Stimulated activated CD8-positive, alpha-beta memory T cell treated with anti-CD3 and anti-CD28 coated beads, Interleukin-2, amount 100 ng/mL, for 1 hour (primary cell): ENCODE results near the gene KCNIP4.

ENCODE experiments used
- DNase-seq, 2 donors: peaks; one replicate each; pipeline ENCODE4 v3.0.0-alpha.2; 2020; ENCODE audit warnings: low read depth in 2 of 2

Gene KCNIP4

GRCh38 chr4:21763855-21764254 is 184.7 kb downstream of the KCNIP4 start:
- no peak for DNase-seq

DNA sequence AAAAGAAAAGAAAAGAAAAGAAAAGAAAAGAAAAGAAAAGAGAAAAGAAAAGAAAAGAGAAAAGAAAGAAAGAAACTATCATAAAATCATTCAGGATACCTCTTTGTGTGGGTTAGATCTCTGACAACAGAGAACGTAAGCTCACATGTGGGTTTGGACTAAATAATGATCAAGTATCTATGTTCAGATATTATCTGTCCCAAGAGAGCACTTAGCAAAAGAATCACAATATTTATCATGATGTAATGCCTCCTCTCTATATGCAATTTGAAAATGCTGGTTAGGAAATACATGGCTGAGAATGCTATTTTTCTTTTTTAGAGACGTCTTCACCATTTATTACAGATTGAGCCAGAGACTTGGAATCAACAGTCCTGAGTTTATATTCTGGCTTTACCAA is 191.3 kb downstream of the KCNIP4 start:
- DNase-seq = no peak

DNA sequence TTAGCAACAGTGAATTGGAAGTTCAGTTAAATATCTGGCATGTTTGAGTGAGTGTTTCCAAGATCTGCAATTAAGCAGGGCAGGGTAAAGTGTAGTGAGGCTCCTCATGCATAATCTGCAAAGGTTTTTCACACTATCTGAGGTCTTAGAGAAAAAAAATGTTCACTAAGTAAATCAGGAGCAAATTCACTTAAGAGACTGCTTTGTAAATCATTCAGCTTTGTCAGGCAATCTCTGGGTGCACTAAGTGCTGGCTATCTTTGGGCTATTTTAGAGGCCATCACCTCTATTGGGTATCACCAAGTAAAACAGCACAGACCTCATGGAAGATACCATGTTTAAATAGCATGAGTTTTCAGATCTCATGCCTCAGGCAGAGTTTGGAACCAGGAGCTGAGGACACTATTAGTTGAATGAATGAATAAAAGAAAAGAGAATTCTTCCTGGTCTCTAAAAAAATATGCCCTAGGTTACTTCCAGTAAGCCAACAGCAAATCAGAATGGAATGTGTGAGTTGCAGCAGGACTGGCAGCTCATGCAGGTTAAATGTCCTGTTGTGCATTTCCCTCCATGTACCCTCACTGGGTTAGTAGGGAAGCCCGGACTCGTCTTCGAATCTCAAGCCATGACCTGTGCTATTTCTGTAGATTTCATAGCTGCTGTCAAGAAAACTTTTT is 195.3 kb downstream of the KCNIP4 start:
- DNase-seq = no peak

GRCh38 chr4:21752616-21753015 is 196.0 kb downstream of the KCNIP4 start:
- DNase-seq = no peak

DNA sequence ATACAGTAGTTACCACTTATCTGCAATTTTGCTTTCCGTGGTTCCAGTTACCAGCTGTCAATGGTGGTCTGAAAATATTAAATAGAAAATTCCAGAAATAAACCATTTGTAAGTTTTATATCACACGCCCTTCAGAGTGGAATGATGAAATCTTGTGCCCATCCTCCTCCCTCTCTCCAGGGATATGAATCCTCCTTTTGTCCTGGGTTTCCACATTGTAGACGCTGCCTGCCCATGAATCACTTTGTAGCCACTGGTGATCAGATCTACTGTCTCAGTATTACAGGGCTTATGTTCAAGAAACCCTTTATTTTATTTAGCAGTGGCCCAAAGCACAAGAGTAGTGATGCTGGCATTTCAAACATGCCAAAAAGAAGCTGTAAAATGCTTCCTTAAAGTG is 198.6 kb downstream of the KCNIP4 start:
- DNase-seq = no peak

- DNase-seq = no peak
Observed at GRCh38 chr4:21749412-21749811, 199.2 kb downstream of the KCNIP4 start.

GRCh38 chr4:21744046-21744445 is 204.5 kb downstream of the KCNIP4 start:
- DNase-seq = no peak

DNA sequence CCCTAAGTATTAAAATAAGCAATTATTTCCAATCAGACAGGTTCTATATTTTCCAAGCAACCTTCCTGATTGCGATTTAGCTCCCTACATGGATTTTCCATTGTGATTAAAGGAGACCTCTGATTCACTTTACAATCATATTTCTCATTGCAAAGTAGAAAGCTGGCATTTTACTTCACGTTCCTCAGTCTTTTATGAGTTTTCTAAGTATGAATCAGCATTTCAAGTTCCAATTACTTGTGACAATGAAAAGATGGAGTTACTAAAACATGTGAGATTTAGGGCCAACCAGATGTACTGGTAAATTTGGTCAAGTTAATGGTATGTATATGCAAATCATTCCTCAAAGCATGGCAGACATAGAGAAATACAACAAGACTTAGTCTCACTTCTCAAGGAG is 206.2 kb downstream of the KCNIP4 start:
- no peak for DNase-seq

DNA sequence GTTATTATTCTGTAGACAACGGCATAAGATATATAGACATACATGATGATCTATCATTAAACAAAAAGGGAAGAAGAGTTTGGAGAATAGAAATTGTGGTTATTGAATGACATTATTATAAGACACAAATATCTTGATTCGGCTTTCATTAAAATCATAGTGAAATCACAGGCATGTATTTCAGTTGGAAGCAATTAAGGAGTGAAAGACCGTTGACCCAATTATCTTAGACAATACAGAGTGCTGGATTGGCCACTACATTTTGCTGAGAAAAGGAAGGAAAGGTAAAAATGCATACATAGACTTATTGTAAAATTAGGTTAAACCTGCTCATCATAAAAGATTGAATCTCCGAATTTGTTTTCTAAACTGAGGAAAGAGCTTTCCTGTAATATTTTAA is 209.8 kb downstream of the KCNIP4 start:
- no peak for DNase-seq

GRCh38 chr4:21735866-21736265 is 212.7 kb downstream of the KCNIP4 start:
- DNase-seq = no peak

DNA sequence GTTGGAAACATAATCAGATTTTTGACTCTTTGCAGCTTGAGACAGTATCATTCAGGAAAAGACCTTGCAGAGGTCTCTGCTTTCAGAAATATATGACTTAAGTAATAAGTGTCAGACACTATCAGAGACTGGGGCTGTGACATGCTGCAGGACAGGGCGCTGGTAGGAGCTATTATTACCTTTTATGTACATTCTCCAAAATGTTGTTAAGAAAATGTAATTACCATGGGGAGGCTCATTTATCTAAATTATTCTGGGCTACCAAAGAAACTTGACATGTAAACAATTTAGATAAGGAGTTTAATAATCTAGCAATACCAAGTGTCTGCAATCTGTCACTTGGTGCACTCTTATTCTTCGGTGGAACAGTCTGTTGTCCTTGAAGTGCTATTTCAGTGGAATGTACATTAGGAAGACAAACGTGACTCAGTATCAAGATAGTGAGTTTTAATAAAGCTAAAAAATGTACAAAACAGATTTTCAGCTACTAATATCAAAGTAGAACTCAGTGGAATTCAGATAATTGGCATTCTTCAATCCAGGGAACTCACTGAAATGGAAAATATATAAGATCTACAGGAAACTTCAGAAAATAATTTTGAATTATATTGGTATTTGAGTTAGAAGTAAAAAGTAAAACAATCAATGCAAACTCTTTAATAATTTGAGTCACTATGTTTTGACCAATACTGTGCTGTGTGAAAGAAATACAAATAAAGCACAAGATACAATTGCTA is 214.5 kb downstream of the KCNIP4 start:
- DNase-seq = no peak

DNA sequence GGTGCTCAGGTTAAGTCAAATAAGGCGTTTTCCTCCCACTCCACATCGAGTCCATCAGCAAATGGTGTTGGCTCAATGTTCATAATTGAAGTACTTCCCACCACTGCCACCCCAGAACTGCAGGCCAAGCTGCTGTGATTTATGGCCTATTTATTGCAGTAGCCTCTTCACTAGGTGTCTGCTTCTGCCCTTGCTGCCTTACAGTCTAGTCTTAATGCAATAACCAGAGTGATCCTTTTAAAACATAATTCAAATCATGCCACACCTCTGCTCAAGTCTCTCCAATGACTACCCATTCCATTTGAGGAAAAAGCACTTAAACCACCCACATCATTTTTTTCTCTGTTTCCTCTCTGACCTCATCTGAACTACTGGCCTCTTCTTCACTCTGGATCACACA is 220.3 kb downstream of the KCNIP4 start:
- DNase-seq = no peak

DNA sequence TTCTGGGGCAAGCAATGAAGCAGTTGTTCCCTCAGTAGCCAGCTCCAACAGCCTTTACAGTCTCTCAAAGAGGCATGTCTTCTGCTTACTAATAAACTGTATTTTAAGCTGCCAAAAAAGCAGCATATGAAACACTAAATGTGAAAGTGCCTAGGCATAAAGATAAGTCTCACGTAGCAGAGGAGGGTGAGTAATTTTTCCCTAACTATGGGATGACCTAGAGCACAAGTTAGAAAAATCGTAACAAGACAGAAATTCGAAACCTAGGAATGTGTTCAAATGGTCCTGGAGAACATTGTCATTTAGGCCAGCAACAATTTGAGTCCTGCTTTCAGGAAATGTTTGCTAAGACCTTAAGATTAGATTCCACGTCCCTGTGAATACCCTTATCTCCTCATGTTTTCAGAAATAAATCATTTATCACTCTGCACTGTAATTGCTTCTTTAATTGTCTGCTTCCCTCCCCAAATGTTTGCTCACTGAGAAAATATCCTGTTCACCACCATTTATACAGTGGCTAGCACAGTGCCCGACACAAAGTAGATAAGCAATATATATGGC is 222.2 kb downstream of the KCNIP4 start:
- no peak for DNase-seq

DNA sequence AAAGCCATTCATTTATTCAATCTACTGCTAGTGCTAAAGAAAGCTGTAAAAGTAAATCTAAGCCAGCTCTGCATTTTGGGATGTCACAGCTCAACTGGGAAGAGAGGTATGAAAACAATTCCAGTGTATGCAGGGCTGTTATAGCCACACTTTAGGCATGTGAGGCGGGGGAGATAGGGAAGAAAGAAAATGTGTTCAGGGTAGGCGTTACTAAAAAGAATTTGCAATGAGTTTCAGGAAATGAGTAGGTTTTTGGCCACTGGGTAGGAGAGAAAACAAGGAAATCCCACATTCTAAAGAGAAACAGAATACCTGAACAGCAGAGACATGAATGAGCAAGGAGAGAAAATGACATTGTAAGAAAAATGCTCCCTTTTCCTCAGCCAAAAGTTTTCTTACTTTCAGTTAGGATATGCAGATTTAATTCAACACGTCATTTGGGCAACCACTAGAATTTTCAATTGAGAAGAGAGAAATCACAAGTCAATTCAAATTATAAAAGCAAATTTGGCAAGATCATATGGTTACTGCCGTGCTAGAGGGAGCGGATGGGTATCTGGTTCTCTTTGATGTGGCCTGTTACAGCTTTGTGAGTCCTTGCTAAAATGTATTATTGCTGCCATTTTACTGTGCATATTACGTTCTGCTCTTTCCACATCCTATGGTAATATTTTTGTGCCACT is 226.3 kb downstream of the KCNIP4 start:
- no peak for DNase-seq

DNA sequence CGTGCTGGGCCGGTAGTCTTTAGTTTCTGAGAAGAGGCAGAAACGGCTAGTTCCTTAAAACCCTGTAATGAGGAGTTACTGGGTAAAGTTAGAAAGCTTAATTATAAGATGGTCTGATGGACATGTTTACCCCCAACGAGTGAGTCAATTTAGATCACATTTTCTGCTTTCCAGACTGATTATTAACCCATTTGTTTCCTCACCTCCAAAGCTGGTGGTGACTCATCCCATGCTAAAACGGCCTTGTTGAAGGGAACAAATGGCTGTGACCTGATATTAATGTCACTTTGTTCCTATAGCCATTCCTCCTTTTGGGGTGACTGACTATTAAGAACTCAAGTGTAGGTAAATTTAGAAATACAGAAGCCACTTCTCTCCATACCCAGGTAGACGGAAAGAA is 232.0 kb downstream of the KCNIP4 start:
- no peak for DNase-seq

DNA sequence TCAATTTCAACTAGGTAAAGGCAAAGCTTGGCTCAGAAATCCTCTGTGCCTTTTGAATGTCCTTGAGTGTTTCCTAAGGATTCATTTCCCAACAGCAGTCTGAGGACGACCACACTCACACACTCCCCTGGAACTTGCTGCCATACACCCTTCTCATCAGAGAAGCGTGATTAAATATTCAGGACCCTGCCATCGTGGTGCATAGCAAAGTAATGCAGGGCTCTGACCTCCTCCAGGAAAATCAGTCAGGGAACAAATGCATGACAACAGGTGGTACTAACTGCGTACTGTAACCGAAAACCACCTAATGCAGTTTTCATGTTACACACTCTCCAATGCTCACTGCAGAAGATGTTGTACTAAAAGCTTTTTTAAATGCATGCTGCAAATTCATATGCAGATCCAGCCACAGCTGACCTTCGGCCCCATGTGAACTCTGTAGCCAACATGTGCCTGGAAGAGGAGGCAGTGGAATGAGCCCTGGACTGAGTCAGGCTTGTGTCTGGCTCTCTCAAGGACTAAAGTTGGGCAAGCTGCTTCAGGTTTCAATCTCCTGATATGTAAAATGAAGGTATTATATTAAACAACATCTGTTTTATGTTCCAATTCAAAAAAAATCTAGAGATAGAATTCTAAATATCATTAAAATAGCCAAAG is 238.3 kb downstream of the KCNIP4 start:
- DNase-seq = no peak

DNA sequence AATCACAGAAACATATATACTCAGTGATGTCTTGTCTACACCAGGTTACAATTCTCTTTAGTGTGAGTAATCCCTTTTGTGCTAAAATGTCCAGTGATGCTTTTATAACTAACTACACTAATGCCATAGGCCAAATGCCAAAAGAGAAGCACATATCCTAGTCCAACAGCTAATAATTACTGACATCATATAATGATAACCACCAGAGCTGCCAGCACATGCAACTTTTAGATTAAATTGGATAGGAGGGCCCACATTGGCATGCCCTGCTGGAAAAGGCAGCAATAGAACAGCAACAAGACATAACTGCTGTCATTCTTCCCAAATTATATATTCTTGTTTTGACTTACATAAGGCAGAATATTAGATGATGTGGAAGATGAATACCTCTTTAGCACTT is 238.8 kb downstream of the KCNIP4 start:
- DNase-seq = no peak

DNA sequence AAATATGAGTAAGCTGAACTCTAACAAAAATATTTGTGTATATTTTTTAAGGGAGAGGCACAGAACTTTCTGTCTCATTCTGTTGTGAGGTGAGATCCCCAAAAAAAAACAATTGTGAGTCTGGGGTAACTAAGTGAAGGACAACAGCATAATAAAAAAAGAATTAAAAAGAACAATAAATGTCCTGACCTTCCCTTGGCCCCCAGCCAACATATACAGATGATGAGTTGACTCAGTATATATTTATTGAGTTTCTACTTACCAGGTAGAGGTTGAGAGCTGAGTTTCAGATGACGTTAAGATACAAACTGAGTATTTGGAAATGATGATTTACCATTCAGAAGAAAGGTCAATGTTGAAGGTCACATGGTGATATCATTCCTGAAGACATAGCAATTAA is 239.5 kb downstream of the KCNIP4 start:
- no peak for DNase-seq

DNA sequence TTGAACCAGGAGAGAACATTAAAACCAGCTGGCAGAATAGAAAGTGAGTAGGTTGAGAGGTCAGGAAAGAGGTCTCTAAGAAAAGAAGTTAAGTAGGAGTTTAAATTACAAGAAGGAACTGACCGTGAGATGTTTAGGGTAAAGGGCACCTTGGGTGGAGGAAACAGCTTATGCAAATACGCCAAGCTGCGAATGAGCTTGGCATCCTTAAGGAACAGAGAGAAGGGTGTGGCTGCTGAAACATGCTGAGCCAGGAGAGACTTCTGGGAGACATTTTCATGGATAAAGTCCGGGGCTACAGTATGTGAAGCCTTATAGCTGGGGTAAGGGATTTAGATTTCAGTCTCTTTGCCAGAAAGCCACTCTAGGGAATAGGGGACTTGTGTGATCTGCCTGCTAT is 249.1 kb downstream of the KCNIP4 start:
- no peak for DNase-seq

DNA sequence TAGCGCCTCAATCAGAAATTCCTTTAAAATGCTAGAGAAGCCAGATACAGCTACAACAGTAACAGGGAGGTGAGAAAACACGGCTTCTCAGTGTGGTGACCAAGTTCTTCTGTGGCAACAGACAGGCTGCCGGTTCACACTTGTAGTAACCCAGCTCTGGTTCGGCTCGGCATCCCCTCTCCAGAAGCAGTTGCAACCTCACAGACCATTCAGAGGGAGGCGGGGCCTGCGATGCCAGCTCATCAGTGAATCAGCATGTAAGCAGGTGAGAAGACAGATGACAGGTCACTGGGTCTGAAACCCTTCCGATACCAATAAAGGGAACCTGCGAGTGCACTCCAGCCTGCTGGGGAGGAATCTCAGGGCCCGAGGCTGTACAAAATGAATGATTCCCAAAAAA is 251.0 kb downstream of the KCNIP4 start:
- no peak for DNase-seq

DNA sequence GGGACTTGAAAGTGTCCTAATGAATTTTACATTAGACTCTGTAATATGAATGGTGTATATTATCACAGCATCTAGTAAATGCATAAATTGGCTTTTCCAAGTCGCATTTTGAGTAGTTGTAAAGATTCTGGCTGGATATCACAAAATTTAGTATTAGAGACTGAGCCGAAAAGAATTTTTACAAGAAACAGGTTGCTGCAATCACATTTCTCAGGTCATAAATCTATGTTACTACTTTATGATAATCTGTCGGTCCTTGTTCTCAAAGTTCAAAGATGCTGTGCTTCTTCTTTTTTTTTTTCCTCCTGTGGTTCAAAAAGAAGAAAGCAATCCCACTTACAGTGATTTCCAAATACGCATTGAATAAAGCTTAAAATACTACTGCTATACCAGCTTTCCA is 253.4 kb downstream of the KCNIP4 start:
- DNase-seq = no peak

GRCh38 chr4:21692241-21692640 is 256.3 kb downstream of the KCNIP4 start:
- DNase-seq = no peak
